Hematopoietic multipotent progenitor cell (in vitro differentiated cells): Measurements from ENCODE around the gene RHBG. TPM values are rescaled to one million over a fixed set of nuclear protein-coding genes. Genes with fewer than 3 reads are reported as not detected.

Experiments
- DNase-seq, 3 donors: peaks; one replicate each; pipeline ENCODE4 v3.0.0-alpha.2; 2011 to 2015; ENCODE audit warnings: low read depth in 2 of 3, low spot score in 2 of 3
- small RNA-seq: library from RNA; depleted of rRNA; stranded (forward); fragments of <200 nt; gene quantifications from one replicate; pipeline ENCODE3, GENCODE V24; 2012
- total RNA-seq: library from RNA; depleted of rRNA; stranded (reverse); fragments of >200 nt; gene quantifications from one replicate; pipeline ENCODE4 v1.2.3, GENCODE V29; 2012

The RHBG gene
- total RNA-seq, 1 donor, result not detected

DNA sequence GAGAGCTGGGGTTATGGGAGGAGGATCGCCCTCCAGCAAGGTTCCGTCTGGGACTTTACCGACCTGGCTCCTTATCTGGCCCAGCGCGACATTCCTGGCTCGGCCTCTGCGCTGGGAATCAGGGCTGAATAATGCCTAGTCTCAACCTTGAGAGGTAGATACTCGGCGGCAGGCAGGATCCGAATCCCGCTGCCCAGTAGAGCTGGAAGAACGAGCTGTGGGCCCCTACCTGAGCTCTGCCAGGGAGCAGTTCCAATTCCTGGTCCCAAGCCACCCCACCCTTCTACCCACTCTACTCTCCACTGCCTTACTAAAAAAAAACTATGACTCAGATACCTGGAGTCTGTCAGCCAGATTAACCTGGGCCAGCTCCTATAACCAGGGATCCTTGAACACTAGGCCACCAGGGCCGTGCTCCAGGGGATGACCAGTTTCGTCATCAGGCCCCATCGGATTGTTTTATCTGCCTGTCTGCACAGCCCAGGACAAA, 53.6 kb downstream of the RHBG start:
- no peak for DNase-seq

DNA sequence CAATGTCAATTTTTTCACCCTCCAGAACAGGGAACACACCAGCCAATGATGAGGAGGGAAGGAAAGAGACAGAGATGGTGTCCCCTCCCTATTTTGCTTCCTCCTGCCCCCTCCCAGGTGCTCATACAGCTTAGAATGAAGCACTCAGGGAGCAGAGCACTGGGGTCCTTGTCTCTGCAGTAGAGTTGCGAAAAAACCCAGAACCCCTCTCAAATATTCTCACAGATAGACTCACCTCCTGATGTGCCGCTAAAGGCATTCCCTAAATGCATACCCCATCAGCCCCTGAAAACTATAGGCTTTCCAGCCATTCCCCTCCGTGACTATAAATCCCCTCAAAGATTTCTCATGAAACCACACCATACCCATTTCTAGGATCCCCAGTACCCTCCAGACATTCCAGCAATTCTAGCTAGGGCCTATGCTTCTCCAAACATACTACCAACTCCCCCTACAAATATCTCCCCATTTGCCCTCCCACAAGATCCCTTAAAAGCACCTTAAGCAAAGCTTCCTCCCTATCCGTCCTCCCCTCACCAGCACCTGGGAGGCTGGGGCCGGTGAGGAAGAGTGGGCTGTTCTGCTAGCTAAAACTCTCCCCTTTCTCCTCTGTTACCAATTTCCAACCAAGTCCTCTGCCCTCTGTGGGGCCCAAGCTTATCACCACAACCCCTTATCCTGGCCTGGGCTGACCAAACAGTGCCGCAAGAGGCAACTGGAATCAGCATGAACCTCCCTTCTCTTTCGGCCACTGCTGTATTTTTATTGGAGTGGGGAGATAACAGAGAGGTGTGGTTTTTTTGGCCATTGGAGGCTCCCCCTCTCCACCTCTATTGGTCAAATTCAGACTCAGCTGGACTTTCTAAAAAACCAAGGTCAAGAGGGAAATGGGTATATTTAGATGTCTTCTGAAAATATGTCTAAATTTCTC, 54.7 kb downstream of the RHBG start:
- no peak for DNase-seq

- no peak for DNase-seq
Observed at GRCh38 chr1:156424806-156425432, 55.9 kb downstream of the RHBG start.

- DNase-seq, result no peak
Observed at GRCh38 chr1:156425943-156426342, 56.9 kb downstream of the RHBG start.

DNA sequence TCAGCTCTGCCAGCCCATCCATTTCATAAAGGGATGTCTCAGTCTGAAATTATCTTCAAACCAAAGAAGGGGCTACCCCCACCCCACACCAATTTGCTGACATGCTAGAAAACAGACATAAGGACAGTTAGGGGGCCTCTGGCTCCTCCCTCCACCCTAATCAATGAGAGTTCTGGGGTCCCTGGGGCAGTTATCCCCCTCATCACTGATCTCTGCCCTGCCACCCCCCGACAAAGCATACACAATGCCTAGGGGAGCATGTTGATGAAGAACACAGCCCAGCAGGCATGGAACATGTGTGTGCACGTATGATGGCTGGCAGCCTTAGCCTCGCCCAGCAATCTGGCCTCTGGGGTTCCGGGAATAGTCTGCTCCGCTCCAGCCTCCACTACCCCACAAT, 58.9 kb downstream of the RHBG start:
- DNase-seq, result no peak

GRCh38 chr1:156428746-156429288, 59.8 kb downstream of the RHBG start:
- DNase-seq, result no peak

DNA sequence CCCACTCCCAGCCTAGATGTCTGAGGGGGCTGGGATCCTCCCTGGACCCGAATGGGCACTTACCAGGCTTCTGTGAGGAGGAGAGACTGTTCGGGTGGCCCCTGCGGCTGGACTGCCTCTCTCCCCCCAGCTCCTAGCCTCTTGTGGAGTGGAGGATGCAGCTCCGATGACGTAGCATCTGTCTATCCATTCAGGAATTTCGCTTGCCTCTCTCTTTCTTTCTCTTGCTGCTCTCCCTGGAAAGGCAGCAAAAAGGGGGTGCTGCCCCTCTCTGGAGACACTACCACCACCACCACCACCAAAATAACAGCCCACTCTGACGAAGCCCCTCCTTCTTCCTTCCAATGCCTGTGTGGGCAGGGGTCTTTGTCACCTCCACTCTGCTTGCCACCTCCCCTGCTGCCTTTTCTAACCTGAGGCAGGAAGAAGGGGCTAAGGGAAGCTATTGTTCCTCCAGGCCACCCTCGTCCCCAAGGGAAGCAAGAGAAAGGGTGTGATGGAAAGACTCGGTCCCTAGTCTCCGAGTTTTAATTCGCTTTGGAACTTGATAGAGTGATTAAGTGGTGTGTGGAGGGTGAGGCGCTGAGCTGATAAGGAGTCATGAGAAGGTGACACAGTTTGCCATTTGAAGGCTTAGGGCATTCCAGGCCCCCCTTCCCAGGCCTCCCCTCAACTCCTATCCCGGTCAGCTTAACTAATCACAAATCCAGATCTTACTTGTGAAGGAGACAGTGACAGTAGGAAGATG, 60.5 kb downstream of the RHBG start:
- no peak for DNase-seq

GRCh38 chr1:156430303-156430702, 61.3 kb downstream of the RHBG start:
- no peak for DNase-seq

DNA sequence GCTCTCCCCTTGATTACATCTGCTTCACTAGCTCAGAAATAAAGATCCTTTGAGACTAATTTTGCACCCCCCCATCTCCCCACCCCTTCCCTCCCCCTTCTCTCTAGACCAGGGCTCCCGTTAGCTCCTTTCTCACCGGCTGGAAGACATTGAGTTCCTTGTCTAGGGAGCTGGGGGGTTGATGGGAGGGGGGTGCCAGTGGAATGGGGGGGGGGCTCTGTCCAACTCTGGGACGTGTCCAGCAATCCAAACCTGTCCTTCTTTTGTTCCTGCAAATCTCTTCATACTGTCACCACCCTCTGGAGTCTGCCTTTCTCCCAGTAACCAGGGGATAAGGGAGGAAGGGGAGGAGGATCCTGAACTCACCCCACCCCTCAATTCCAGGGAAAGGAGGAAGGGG, 61.9 kb downstream of the RHBG start:
- no peak for DNase-seq

GRCh38 chr1:156431366-156431765, 62.4 kb downstream of the RHBG start:
- no peak for DNase-seq

- no peak for DNase-seq
Observed at GRCh38 chr1:156431769-156432668, 63.0 kb downstream of the RHBG start.

DNA sequence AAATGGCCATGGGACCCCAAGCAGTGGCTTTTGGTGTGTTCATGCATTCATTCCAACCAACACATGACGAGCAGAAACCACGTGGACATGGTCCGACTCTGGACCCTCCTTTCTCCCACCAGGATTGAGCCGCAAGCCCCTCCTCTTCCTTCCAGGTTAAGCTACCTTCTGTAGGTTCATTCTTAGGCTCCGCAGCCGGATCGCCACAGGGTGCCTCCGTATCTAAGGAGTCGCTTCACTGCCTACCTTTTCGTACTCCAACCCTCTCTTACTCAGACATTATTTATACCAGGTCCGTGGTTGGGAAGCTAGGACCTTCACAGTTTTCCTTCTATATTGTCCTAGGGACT, 63.6 kb downstream of the RHBG start:
- no peak for DNase-seq

- no peak for DNase-seq
Observed at GRCh38 chr1:156433032-156433431, 64.0 kb downstream of the RHBG start.

DNA sequence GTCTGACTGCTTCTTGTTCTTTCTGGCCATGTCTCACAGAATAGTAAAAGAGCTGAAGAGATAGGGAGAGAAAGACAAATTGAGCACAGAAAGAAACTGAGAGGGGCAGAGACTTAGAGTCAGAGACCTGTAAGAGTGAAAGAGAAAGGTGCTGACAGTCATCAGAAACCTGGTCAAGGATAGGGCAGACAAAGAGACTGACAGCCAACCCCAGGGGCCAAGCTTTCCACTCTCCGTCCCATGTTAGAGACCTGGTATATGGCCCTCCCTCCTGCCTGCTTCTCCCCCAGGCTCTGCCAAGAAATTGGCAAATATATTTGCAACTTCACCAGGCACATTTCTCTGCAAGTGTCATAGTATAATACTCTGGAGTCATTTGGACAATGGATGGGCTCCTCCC, 64.6 kb downstream of the RHBG start:
- no peak for DNase-seq

Small RNA genes within 50 kb of the gene (small RNA-seq; reads per million reads assigned to genes)
- not detected for gene MIR9-1

Other genes starting within 250 kb of the RHBG start
- 15.1 TPM for gene SEMA4A, start 215.6 kb upstream of the RHBG start, total RNA-seq
- gene SLC25A44, start 175.1 kb upstream of the RHBG start, total RNA-seq, result 13.2 TPM
- gene PMF1, start 156.2 kb upstream of the RHBG start, total RNA-seq, result 103 TPM
- 1.9 TPM for gene BGLAP, start 127.0 kb upstream of the RHBG start, total RNA-seq
- gene PAQR6, start 121.2 kb upstream of the RHBG start, total RNA-seq, result 2.2 TPM
- gene SMG5, start 86.4 kb upstream of the RHBG start, total RNA-seq, result 52.5 TPM
- 4.8 TPM for gene TMEM79, start 84.9 kb upstream of the RHBG start, total RNA-seq
- gene GLMP, start 73.5 kb upstream of the RHBG start, total RNA-seq, result 50.1 TPM
- not detected for gene VHLL, start 69.9 kb upstream of the RHBG start, total RNA-seq
- gene CCT3, start 30.9 kb upstream of the RHBG start, total RNA-seq, result 353 TPM
- gene TSACC, start 30.7 kb upstream of the RHBG start, total RNA-seq, result not detected
- 54.7 TPM for gene MEF2D, start 131.6 kb downstream of the RHBG start, total RNA-seq
- gene IQGAP3, start 203.4 kb downstream of the RHBG start, total RNA-seq, result 1.9 TPM
- gene TTC24, start 210.5 kb downstream of the RHBG start, total RNA-seq, result 15.3 TPM
- 61.4 TPM for gene NAXE, start 222.6 kb downstream of the RHBG start, total RNA-seq
- 11.8 TPM for gene GPATCH4, start 232.3 kb downstream of the RHBG start, total RNA-seq